ENCODE measurements around the gene IPMK.

GRCh38 chr10:58316874-58317273 is 49.2 kb upstream of the IPMK start:
- no peak for TF ChIP-seq PATZ1 (CRISPR knock-in tag; IDR thresholded peaks at IDR 0.05; ENCODE audit: borderline replicate concordance)
- TF ChIP-seq ZNF565 (CRISPR knock-in tag; conservative IDR thresholded peaks at IDR 0.05; ENCODE audit: low read depth): no peak
- TF ChIP-seq ISL1 (CRISPR knock-in tag; IDR thresholded peaks at IDR 0.05): no peak
- no peak for TF ChIP-seq CSRNP3 (CRISPR knock-in tag; IDR thresholded peaks at IDR 0.05)
- TF ChIP-seq CREB5 (CRISPR knock-in tag; IDR thresholded peaks at IDR 0.05; ENCODE audit: low read depth): no peak
- no peak for TF ChIP-seq ARNTL (CRISPR knock-in tag; IDR thresholded peaks at IDR 0.05; ENCODE audit: borderline replicate concordance, low read depth)
- no peak for TF ChIP-seq ZFP3 (CRISPR knock-in tag; IDR thresholded peaks at IDR 0.05)
- no peak for TF ChIP-seq GLIS3 (CRISPR knock-in tag; IDR thresholded peaks at IDR 0.05)
- TF ChIP-seq OSR1 (CRISPR knock-in tag; IDR thresholded peaks at IDR 0.05): no peak
- no peak for TF ChIP-seq TSHZ2 (CRISPR knock-in tag; IDR thresholded peaks at IDR 0.05)
- TF ChIP-seq PPARA (CRISPR knock-in tag; IDR thresholded peaks at IDR 0.05; ENCODE audit: borderline replicate concordance): no peak
- no peak for TF ChIP-seq RARB (CRISPR knock-in tag; IDR thresholded peaks at IDR 0.05)
- no peak for TF ChIP-seq TCF4 (CRISPR knock-in tag; IDR thresholded peaks at IDR 0.05; ENCODE audit: borderline replicate concordance)
- TF ChIP-seq BACH2 (CRISPR knock-in tag; IDR thresholded peaks at IDR 0.05; ENCODE audit: borderline replicate concordance): no peak
